Right renal cortex interstitium (tissue), 3 donors: Measurements from ENCODE around the gene RBM14. TPM values are rescaled to one million over a fixed set of nuclear protein-coding genes. Genes with fewer than 3 reads are reported as not detected.
"Not testable (repeated sequence)": the region's sequence is repeated elsewhere in the genome, so short reads cannot be mapped to it uniquely, and the experiment has no call there.

ENCODE experiments used
- DNase-seq, 3 donors: peaks; one replicate each; pipeline ENCODE4 v3.0.0-alpha.2; 2013; ENCODE audit warnings: low read depth in 3 of 3, low spot score in 2 of 3
- polyA plus RNA-seq, 3 donors: library from polyadenylated mRNA; unstranded; fragments of 120-200 nt; gene quantifications; one replicate each; pipeline ENCODE4 v1.2.1, GENCODE V29; 2013; ENCODE audit not compliant: insufficient read length in 3 of 3

The RBM14 gene
- polyA plus RNA-seq: 10 to 100 TPM; 53.8 to 60.4 (median 54.6) TPM

DNA sequence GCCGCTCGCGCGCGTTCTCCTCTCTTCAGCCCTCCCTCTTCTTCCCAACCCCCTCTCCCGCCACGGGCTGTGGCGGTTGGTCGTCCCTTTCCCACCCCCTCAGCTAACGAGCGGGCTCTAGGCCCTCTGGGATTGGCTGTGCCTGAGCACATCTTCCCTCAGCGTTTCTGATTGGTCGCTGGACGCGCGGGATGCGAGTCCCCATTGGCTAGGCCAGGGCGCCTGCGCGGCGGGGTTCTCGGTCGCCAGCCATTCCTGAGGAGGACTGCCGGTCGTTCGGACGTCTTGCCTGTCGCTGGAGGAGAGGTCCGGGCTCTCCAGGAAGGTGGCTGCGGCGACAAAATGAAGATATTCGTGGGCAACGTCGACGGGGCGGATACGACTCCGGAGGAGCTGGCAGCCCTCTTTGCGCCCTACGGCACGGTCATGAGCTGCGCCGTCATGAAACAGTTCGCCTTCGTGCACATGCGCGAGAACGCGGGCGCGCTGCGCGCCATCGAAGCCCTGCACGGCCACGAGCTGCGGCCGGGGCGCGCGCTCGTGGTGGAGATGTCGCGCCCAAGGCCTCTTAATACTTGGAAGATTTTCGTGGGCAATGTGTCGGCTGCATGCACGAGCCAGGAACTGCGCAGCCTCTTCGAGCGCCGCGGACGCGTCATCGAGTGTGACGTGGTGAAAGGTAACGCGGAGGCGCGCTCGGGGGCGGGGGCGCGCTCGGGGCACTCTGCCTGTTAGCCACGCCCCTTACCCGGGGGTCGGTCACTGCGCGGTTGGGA is at the start of gene RBM14:
TSS of gene RBM14 (plus strand) at position 252 of the 776 bp plus-strand sequence. CDS start at position 343, 91 bp downstream.
- DNase-seq: peak; percentile 97 to 99 (median 98)

- DNase-seq: no peak
Observed at GRCh38 chr11:66567787-66568123, 48.7 kb upstream of the RBM14 start.

GRCh38 chr11:66568124-66568916 is 48.1 kb upstream of the RBM14 start, which contains the start of gene CTSF:
TSS of gene CTSF (minus strand) at chr11:66568606. CDS start at chr11:66568486, 120 bp downstream.
- no peak for DNase-seq

GRCh38 chr11:66569076-66569475 is 47.4 kb upstream of the RBM14 start:
- DNase-seq: no peak

DNA sequence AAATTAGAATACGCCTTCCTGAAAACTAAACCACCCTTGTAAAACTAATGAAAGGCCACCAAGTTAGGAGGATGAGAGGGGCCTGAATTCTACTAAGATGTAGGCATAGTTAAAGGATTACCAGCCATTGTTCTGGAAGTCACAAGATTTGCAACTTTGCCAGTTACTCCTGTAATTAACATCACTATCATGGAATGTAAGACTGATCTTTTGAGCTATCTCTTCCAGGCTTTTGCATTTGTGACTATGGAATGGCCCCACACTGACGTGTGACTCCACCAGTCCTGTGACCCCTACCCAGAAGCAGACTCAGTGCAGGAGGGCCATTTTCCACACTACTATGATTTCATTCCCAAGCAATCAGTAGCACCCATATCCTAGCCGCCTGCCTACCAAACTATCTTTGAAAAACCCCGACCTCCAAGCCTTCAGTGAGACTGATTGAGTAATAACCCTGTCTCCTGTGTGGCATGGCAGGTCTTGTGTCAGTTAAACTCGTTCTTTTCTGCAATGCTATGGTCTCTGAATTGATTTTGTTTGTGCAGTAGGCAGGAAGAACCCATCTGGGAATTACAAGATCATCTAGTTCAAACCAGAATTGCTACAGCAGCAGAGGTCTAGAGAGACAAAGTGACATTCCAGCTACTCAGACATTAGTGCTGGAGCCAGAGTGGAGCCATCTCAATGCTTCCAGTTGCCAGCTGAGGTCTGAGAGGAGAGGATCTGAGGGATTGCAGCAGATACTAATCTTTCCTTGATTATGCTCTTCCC is 46.2 kb upstream of the RBM14 start:
- no peak for DNase-seq

- DNase-seq: no peak
Observed at GRCh38 chr11:66570850-66571180, 45.6 kb upstream of the RBM14 start.

- peak in 2 of 3 donors; percentile 44 to 57 for DNase-seq
Observed at GRCh38 chr11:66579017-66579606, 37.3 kb upstream of the RBM14 start.

GRCh38 chr11:66580803-66581202 is 35.6 kb upstream of the RBM14 start:
- DNase-seq: no peak

DNA sequence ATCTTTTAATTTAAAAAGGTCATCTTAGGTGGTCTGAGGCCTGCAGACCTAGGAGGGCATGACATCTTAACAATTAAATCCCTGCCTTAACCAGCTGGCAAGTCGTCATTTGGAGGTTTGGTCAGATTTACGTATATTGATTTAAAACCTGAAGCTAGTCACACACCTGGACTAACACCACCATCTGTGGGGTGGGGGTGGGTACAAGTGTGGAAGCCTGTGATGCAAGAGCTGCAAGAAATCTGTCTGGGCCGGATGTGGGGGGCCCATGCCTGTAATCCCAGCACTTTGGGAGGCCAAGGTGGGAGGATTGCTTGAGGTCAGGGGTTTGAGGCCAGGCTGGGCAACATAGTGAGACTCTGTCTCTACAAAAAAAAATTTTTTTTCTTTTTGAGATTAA is 35.2 kb upstream of the RBM14 start:
- no peak for DNase-seq

DNA sequence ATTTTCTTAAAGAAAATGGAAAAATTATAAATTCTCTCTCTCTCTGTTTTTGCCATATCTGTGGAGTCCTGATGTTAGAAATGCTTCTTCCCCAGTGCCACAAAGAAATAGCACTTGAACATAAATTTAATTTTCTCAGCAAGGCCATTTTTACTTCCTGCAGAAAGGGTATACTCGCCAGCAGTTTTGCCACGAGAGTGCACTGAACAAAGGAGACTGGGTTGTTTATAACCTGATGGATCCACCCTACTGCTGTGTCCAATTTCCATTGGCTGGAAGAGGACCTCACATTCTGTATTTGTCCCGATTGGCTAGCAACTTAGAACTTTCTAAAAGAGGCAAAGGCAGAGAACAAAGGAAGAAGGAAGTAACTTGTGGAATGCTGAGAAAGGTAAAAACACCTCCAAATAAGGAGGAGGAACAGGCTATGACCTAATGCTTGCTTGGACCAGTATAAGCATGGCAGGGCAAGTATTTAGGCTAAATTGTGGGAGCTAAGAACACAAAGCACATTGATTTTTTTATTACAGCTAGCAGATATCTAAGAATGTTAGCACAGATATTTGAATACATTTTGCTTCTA is 33.8 kb upstream of the RBM14 start:
- not testable (repeated sequence) for DNase-seq

DNA sequence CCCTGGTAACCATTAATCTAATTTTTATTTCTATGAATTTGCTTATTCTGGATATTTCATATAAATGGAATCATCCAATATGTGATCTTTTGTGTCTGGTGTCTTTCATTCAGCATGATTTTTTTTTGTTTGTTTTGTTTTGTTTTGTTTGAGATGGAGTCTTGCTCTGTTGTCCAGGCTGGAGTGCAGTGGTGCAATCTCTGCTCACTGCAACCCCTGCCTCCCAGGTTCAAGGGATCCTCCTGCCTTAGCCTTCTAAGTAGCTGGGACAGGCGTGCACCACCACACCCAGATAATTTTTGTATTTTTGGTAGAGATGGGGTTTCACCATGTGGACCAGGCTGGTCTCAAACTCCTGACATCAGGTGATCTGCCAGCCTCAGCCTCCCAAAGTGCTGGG is 31.0 kb upstream of the RBM14 start:
- DNase-seq: not testable (repeated sequence)

DNA sequence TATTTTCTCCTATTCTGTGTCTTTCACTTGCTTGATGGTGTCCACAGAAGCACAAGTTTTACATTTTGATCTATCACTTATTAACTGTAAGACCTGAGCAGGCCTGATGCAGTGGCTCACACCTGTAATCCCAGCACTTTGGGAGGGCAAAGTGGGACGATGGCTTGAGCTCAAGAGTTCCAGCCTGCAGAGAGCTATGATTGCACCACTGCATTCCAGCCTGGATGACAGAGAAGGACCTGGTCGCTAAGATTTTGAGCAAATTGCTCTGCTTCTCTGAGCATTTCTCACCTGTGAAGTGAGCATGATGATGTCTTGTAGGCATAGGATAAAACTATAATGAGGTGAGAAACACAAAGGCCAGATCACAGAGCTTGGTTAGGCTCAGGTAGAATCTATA is 30.3 kb upstream of the RBM14 start:
- DNase-seq: no peak

GRCh38 chr11:66589315-66589714 is 27.1 kb upstream of the RBM14 start:
- not testable (repeated sequence) for DNase-seq

DNA sequence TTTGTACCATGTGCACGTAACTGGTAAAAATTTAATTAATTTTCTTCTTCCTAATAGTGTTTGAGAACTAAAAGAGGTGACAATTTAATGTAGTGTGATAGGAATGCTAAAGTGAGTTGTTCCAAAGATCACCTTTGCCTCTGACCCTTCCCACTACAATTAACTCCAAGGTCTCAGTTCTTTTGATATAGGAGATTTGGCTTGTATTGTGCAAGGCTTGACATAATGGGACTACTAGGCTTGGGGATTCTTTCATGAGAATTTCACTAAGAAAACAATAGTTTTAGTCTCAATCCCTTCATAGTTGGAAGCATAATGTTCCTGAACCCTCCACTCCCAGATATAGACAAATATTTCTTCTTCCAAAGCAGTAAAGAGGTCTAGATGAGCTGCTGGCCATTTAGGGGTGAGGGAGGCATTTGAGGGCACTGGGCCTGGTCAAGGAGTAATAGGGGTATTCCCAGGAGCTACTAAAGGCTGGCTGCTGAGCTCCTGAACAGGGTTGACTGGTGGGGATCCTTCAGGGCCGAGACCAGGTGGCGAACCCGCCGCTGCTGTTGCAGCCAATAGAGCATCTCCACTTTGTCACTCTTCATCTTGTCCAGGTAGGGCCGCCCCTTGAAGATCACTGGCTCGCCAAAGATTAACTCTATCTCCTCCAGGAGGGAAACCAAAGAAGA is 26.3 kb upstream of the RBM14 start:
- DNase-seq: no peak

GRCh38 chr11:66591175-66591574 is 25.3 kb upstream of the RBM14 start:
- no peak for DNase-seq

GRCh38 chr11:66592457-66593302 is 23.8 kb upstream of the RBM14 start, which contains the start of the genes CCDC87 and CCS:
TSS of gene CCDC87 (minus strand) at chr11:66593063. CDS start at chr11:66593015, 48 bp downstream.
TSS of gene CCS (plus strand) at chr11:66593185. CDS start at chr11:66593262, 77 bp downstream.
- peak; percentile 80 to 88 (median 87) for DNase-seq

DNA sequence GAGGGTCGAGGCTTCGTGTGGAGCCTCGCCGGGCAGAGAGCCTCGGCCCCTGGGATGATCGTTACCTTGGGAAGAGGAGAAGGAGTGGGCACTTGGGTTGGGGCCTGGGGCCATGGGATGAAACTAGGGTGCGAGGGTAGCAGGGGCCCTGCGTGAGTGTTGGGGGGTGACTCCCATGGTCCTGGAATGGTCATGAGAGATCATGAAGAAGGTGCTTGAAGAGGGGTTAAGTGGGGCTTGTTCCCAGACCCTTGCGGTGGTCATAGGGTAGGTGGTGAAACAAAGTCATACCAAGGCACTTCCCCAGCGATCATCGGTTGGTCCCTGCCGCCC is 23.2 kb upstream of the RBM14 start:
- no peak for DNase-seq

DNA sequence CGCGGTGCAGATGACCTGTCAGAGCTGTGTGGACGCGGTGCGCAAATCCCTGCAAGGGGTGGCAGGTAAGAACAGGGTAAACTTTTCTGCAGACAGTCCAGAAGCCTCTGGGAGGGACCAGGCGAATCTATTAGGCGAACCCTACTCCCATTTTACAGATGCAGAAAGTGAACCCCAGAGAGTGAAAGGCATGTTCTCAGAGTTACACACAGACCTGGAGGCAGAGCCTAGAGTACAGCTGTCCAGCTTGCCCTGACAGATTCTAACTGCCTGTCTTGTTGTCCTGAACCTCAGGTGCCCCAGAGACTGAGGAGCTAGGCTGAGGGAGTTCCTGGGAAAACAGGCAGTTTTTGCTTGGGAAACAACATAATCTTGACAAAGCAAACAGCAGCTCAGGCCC is 22.8 kb upstream of the RBM14 start:
- no peak for DNase-seq
